HG02798 (cell line): ENCODE results near the gene CACNA2D4.

ENCODE experiments used
- ATAC-seq: cut with Tn5 transposase; IDR thresholded peaks from one replicate; pipeline ENCODE4 v1.9.1; 2021; ENCODE audit warnings: mild to moderate bottlenecking; ENCODE audit not compliant: unreplicated experiment, poor library complexity

The CACNA2D4 gene

GRCh38 chr12:1760566-1761382, 157.7 kb downstream of the CACNA2D4 start:
- no peak for ATAC-seq

GRCh38 chr12:1758887-1759286, 159.6 kb downstream of the CACNA2D4 start:
- ATAC-seq = no peak

- no peak for ATAC-seq
Measured at GRCh38 chr12:1758376-1758775, 160.1 kb downstream of the CACNA2D4 start.

- ATAC-seq = no peak
Measured at GRCh38 chr12:1750300-1750699, 168.2 kb downstream of the CACNA2D4 start.

- no peak for ATAC-seq
Measured at GRCh38 chr12:1749019-1749418, 169.4 kb downstream of the CACNA2D4 start.

GRCh38 chr12:1747609-1748008, 170.8 kb downstream of the CACNA2D4 start:
- ATAC-seq = no peak

- no peak for ATAC-seq
Measured at GRCh38 chr12:1744932-1745331, 173.5 kb downstream of the CACNA2D4 start.
